ENCODE results near the gene UNCX.
"Not testable (repeated sequence)": the region's sequence is repeated elsewhere in the genome, so short reads cannot be mapped to it uniquely, and the experiment has no call there.

Gene UNCX

DNA sequence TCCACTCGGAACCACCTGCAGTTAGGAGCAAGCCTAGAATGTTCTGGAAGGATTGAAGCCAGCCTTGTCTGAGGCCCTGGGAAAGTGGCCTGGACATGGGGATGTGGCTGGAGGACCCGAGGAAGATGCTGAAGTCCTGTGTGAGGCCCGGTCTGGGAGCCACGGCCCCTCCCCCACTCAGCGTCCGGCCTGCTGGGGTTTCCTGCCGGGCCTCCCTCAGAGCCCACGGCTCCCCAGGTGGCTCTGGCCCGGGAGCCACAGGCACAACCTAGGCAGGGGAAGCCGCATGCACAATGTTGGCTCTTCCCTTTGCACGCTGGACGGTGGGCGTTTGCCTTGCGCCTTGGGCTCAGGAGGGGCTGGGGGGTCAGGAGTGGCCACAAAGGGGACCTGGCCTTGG lies 39.0 kb downstream of the UNCX start:
- TF ChIP-seq, protein P1, sequence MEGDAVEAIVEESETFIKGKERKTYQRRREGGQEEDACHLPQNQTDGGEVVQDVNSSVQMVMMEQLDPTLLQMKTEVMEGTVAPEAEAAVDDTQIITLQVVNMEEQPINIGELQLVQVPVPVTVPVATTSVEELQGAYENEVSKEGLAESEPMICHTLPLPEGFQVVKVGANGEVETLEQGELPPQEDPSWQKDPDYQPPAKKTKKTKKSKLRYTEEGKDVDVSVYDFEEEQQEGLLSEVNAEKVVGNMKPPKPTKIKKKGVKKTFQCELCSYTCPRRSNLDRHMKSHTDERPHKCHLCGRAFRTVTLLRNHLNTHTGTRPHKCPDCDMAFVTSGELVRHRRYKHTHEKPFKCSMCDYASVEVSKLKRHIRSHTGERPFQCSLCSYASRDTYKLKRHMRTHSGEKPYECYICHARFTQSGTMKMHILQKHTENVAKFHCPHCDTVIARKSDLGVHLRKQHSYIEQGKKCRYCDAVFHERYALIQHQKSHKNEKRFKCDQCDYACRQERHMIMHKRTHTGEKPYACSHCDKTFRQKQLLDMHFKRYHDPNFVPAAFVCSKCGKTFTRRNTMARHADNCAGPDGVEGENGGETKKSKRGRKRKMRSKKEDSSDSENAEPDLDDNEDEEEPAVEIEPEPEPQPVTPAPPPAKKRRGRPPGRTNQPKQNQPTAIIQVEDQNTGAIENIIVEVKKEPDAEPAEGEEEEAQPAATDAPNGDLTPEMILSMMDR (IDR thresholded peaks at IDR 0.05) = no peak
- no peak for TF ChIP-seq ZFX (IDR thresholded peaks at IDR 0.05; ENCODE audit: borderline replicate concordance)
- no peak overlapping the region for H3K27ac ChIP-seq

DNA sequence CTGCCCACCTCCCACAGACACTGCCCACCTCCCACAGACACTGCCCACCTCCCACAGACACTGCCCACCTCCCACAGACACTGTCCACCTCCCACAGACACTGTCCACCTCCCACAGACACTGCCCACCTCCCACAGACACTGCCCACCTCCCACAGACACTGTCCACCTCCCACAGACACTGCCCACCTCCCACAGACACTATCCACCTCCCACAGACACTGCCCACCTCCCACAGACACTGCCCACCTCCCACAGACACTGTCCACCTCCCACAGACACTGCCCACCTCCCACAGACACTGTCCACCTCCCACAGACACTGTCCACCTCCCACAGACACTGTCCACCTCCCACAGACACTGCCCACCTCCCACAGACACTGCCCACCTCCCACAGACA lies 39.5 kb downstream of the UNCX start:
- not testable (repeated sequence) for H3K27ac ChIP-seq

DNA sequence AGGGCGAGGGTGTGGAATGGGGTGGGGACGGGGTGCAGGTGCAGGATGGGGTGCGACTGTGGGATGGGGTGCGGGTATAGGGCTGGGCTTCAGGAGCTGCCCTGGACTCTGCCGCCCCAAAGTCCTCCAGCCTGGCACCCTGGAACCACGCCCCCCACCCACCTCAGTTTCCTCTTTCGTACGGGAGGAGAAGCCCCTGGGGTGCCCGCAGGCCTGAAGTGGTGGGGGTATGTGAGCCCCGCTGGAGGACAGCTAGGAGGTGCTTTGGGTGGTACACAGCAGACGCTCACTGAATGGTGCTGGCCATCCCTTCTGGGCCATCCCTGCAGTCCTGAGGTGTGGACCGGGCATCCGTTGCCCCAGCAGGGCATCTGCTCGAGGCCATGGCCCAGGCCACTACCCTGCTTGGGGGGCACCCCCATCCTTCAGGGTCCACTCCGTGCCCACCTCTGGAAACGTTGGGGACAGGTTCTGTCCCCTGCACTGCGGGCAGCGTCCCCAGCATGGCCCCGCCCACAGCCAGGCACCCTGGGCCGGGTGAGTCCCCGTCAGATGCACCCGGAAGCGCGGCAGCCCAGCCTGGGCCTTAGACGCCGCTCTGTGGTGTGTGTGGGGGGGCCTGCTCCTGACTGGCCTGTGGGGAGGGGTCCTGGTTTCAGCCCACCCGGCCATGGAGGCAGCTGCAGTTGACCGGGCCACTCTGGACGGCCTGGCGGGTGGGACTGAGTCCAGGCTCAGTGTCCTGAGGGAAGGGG lies 41.6 kb downstream of the UNCX start:
- TF ChIP-seq ZFX (IDR thresholded peaks at IDR 0.05; ENCODE audit: borderline replicate concordance) = no peak
- TF ChIP-seq, protein P1 (IDR thresholded peaks at IDR 0.05) = no peak
- H3K27ac ChIP-seq = no peak overlapping the region

DNA sequence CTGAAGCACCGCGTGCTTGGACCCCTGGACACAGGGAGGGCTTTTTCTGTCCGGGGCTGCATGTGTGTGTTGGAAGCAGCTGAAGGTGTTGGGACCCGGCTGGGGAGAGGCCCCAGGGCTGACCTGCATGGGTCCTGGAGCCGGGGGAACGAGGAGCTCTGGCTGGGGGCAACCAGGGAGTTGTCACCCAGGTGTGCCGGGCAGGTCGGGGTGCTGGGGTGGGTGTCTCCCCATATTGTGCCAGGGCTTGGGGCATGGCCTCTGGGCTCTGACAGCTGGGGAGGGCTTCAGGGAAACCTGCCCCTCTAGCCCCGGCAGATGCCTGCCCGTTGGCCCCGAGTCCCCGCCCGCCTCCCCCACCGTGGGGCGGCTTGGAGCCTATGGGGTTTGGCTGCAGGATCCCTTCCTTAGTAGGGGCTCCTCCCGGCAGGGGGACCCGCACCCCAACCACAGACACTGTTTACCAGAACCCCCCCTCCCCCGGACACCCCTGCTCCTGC lies 42.3 kb downstream of the UNCX start:
- TF ChIP-seq ZFX (IDR thresholded peaks at IDR 0.05; ENCODE audit: borderline replicate concordance) = no peak
- TF ChIP-seq, protein P1 (IDR thresholded peaks at IDR 0.05) = no peak
- H3K27ac ChIP-seq = no peak overlapping the region

DNA sequence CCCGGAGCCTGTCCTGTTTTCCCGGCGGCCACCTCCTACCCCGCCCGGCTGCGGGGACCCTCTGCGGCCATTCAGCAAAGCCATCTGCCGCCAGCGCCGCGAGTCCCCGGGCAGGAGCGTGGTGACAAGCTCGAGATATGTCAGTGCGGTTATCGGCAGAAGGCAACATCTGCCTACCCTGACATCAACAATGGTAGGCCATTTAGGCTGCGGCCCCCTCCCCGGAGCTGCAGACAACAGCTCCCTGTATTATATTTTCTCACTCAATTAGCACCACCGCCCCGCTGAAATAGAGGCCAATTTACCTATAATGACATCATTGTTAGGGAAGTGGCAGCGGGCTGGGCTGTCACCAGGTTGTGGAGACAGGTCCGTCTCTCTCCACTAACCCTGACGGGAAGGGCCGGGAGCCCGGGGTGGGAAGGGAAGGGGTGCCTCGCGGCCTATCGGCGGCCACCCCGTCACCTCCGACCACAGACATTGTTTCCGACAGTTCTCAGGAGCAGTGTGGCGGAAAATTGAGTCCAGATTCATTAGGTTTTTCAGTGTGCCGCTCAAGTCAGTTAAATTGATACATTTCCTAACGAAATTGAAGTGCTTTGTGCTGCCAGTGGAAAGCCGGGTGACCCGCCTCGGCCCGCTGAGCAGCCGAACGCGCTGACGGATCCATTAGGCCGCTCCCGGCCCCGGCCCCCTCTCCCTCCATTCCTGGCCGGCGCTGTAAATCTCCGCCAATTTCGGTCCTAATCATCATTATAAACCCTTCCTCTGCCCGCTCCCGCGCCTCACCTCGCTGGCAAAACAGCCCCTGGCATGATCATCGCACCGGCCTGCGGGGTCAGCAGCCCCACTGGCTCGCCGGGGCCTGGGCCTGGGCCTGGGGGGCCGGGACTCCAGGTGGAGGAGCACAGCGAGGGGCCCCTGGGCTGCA lies 43.0 kb downstream of the UNCX start:
- TF ChIP-seq, protein P1 (IDR thresholded peaks at IDR 0.05) = no peak
- no peak for TF ChIP-seq ZFX (IDR thresholded peaks at IDR 0.05; ENCODE audit: borderline replicate concordance)
- no peak overlapping the region for H3K27ac ChIP-seq

DNA sequence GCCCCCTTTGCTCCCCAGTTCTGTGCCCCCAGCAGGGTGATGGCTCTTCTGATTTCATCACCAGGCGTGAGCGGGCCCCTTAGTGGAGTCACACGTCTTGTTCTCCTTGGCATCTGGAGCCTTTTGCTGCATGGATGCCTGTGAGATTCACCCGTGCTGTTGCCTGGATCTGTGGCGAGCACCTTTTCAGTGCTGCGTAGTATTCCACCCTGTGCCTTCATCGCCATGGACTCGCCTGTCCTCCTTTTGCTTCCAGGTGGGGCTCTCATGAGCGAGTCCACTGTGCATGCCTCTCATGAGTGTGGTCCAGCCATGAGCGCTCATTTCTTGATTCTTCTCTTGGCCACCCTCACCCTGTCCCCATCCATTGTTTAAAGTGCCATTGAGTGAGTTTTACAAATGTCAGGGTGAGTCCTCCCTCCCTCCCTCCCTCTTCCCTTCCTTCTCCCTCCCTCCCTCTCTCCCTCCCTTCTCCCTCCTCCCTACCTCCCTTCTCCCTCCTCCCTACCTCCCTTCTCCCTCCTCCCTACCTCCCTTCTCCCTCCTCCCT lies 44.0 kb downstream of the UNCX start:
- H3K27ac ChIP-seq = no peak overlapping the region
- TF ChIP-seq ZFX (IDR thresholded peaks at IDR 0.05; ENCODE audit: borderline replicate concordance) = no peak
- TF ChIP-seq, protein P1 (IDR thresholded peaks at IDR 0.05) = no peak

DNA sequence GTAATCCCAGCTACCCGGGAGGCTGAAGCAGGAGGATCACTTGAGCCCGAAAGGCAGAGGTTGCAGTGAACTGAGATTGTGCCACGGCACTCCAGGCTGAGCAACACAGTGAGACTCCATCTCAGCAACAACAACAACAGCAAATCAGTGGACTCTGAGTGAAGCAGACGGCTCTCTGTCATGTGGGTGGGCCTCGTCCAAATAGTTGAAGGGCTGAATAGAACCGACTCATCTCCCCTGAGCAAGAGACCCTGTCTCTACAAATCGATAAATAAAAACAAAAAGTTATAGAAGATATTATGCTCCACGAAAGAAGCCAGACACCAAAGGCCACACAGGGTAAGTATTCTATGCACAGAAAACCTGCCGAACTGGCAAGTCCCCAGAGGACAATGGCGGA lies 45.9 kb downstream of the UNCX start:
- no peak overlapping the region for H3K27ac ChIP-seq
- TF ChIP-seq, protein P1 (IDR thresholded peaks at IDR 0.05) = no peak
- no peak for TF ChIP-seq ZFX (IDR thresholded peaks at IDR 0.05; ENCODE audit: borderline replicate concordance)

Measured in 22Rv1 (cell line).